GM21526 (cell line): ENCODE data around the gene QDPR.
"Not testable (repeated sequence)": the region's sequence is repeated elsewhere in the genome, so short reads cannot be mapped to it uniquely, and the experiment has no call there.

ENCODE experiments used
- ATAC-seq: cut with Tn5 transposase; IDR thresholded peaks from one replicate; pipeline ENCODE4 v1.9.1; 2021; ENCODE audit warnings: moderate library complexity; ENCODE audit not compliant: unreplicated experiment, low FRiP score

QDPR gene

DNA sequence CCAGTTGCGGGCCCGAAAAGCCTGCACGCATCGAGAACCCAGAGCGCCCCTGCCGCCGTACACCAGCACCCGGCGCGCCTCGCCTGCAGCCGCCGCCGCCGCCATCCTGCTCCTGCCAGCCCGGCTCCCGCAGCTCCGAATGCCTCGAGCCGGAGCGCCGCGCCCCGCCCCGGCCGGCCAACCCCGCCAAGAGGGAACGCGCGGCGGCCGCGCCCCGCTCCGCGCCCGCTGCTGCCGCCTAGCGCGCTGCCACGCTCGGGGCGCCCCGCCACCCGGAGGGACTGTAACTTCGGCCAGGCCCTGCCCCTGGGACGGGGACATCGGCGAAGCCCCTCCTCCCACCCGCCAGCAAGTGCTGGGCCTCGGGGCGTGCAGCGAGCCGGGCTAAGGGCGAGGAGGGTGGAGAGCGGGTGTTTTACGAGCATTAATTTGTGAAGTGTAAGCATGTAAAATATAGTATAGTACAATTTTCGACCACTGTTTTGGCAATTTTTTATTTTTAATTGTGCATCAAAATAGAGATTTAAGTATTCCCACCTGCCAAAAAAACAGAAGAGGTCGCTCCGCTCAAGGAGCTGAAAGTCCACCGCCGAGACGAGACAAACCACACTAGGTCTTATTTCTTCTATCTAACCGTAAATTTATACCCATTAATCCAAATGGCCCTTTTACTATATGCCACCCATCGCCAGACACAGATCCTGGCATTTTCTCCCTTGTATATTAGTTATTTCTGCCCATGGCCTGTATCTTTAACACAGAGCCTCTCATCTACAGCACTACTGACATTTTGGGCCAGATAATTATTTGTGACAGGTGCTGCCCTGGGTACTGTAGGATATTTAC lies at the start of gene QDPR:
Gene QDPR (minus strand): TSS at position 141 of the 846 bp plus-strand sequence. CDS start 36 bp downstream, at position 105.
- ATAC-seq = peak; percentile 96

GRCh38 chr4:17561195-17561909 lies 49.5 kb upstream of the QDPR start:
- no peak for ATAC-seq

GRCh38 chr4:17560065-17560673 lies 48.3 kb upstream of the QDPR start:
- no peak for ATAC-seq

- no peak for ATAC-seq
Observed at GRCh38 chr4:17559709-17560048, 47.8 kb upstream of the QDPR start.

DNA sequence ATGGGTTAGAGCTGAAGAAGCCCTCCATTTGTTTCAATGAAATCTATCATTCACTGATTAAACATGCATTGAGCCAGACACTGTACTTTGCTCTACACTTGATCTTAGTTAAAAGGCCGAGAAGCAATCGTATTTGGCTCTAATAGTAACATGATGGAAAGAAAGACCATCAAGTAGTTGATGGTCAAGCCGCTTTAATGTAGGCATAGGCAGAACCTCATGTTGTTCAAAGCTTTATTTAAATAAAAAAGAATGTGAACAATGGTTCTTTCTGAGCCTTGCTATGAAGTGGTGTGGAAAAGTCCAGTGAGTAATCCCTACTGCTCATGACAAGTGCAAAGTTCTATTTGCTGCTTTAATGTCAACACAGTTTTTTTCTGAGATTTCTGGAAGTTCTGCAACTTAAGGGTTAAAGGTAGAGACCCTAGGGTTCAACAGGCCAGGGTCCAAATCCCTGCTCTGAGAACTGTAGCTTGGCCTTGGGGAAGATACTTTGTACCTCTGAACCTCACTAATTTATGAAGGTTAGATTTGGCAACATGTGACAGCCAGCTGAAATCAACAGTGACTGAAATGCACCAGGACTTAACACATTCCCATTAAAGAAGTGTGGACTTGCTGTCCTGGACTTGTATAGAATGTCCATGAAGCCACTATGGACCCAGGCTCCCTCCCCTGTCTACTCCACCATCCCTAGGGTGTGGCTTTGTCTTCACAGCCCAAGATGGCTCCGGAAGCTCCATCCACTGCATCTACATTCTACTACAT lies 47.2 kb upstream of the QDPR start:
- no peak for ATAC-seq

DNA sequence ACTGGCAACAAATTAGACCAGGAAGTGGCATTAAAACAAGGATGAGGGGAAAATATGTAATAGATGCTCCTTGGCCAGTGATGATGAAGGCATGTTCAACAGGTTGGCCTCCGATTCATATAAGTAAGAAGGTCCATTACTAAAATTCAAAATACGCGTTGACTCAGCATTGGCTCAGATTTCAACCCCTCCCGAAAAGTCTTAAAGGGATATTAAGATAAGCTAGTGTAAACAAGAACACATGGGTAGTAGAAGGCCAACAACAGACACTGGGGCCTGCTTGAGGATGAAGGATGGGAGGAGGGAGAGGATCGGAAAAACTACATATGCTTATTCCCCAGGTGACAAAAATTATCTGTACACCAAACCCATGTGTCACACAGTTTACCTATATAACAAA lies 46.0 kb upstream of the QDPR start:
- no peak for ATAC-seq

DNA sequence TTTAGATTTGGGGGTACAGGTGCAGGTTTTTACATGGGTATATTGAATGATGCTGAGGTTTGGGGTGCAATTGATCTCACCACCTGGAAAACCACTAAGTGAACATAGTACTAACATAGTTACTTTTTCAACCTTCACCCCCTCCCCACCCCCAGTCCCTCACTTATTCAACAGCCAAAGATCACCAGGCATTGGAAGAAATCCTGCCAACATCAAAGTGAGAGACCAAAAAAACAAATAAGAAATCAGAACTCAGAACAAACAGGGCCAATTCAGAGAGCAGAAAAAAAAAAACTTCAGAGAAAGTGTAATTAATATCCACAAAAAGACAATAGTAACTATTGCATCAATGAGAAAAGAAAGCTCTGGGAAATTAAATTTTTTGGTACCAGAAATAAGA lies 44.6 kb upstream of the QDPR start:
- ATAC-seq = no peak

GRCh38 chr4:17554568-17554967 lies 42.7 kb upstream of the QDPR start:
- ATAC-seq = no peak

- no peak for ATAC-seq
Observed at GRCh38 chr4:17552427-17552826, 40.5 kb upstream of the QDPR start.

DNA sequence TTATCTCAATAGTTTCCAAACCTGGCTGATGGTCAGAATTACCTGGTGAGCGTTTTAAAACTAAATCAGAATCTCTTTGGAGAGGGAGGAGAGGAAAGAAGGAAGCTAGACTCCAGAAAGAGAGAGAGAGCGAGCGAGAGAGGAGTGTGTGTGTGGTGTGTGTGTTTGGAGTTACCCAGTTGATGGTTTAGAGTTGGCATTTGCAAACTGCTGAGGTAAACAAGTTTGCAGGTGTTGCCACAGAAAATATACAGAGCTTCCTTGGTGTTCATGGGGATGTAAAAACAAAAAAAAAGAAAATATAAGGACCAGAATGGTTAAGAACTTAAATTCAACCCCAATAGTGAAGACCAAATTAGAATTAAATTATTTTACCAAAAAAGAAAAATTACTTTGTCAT lies 38.7 kb upstream of the QDPR start:
- ATAC-seq = no peak

DNA sequence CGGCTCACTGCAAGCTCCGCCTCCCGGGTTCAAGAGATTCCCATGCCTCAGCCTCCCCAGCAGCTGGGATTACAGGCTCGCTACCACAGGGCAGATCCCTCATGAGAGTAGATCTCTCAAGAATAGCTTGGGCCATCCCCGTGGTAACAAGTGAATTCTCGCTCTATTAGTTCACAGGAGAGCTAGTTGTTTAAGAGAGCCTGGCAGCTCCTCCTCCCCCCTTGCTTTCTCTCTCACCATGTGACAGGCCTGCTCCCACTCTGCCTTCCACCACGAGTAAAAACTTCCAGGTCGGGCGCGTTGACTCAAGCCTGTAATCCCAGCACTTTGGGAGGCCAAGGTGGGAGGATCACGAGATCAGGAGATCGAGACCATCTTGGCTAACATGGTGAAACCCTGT lies 34.8 kb upstream of the QDPR start:
- no peak for ATAC-seq

- no peak for ATAC-seq
Observed at GRCh38 chr4:17546222-17546621, 34.3 kb upstream of the QDPR start.

GRCh38 chr4:17545374-17546140 lies 33.7 kb upstream of the QDPR start:
- no peak for ATAC-seq

- no peak for ATAC-seq
Observed at GRCh38 chr4:17544831-17545234, 32.9 kb upstream of the QDPR start.

DNA sequence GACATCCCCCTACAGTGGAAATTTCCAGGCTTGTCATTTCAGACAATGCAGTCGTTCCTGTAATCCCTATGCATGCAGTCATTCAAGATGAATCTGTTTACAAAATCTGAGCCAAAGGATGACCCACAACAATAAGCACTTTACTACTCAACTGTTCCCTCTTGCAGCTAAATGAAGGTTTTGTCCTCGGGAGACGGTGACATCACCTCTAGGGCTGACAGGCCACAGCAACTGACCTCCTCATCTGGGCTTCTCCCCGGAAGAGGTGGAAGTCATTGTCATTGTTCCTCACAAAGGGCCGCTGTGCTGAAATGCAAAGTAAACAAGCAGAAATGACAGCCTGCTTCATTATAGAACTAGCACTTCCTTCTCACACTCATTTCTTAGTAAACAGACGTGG lies 32.3 kb upstream of the QDPR start:
- no peak for ATAC-seq

GRCh38 chr4:17537060-17537459 lies 25.2 kb upstream of the QDPR start:
- not testable (repeated sequence) for ATAC-seq

GRCh38 chr4:17535906-17536305 lies 24.0 kb upstream of the QDPR start:
- no peak for ATAC-seq

DNA sequence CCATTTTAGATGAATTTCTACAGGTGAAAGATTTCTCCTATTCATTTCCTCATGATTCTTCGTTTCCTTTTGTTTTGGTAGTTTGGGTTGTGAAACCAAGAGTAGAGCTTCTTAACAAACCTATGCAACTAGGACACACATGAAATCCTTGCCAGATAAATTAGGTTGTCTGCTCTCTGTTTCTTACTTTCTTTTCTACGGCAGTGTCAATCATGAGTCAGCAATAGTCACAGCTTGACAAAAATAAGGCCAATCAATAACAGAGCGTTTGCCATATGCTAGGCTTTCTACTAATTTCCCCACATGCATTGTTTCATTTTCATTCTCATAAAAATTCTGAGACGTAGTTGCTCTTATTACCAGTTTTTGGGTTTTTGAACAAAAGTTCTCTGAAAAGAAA lies 23.4 kb upstream of the QDPR start:
- ATAC-seq = no peak

- ATAC-seq = no peak
Observed at GRCh38 chr4:17534705-17535104, 22.8 kb upstream of the QDPR start.
